HEK293T (cell line): ENCODE measurements around the gene CCL25.

Experiments used
- CTCF ChIA-PET: fragments of 350-600 bp; formaldehyde crosslinking; extraction: SDS; loops from one replicate; lab custom pipeline; 2021; ENCODE audit warnings: antibody characterized with exemption, inconsistent platforms; lab: Yijun Ruan, JAX
- POLR2A ChIA-PET: fragments of 350-600 bp; formaldehyde crosslinking; extraction: SDS; loops from one replicate; lab custom pipeline; 2020; ENCODE audit warnings: antibody characterized with exemption, inconsistent platforms; lab: Yijun Ruan, JAX
- DNase-seq: peaks from one replicate; pipeline ENCODE4 v3.0.0; 2012; ENCODE audit warnings: mixed read lengths; ENCODE audit errors: extremely low spot score
- ARNT ChIP-seq: fragments of 450-650 bp; IDR thresholded peaks from 2 replicates; pipeline ENCODE4 v1.6.1; 2017; ENCODE audit warnings: mild to moderate bottlenecking
- BHLHE40 ChIP-seq: fragments of 450-650 bp; IDR thresholded peaks from 2 replicates; pipeline ENCODE4 v1.6.1; 2016; ENCODE audit warnings: mild to moderate bottlenecking, moderate library complexity, borderline replicate concordance
- CTBP1 ChIP-seq: fragments of 450-650 bp; IDR thresholded peaks from 2 replicates; pipeline ENCODE4 v1.6.1; 2016; ENCODE audit warnings: borderline replicate concordance
- ELF4 ChIP-seq: fragments of 450-650 bp; IDR thresholded peaks from 2 replicates; pipeline ENCODE4 v1.6.1; 2017; ENCODE audit warnings: antibody characterized with exemption
- FOXA1 ChIP-seq: fragments of 450-650 bp; IDR thresholded peaks from 2 replicates; pipeline ENCODE4 v1.6.1; 2016; ENCODE audit warnings: mild to moderate bottlenecking
- FOXK2 ChIP-seq: fragments of 450-650 bp; IDR thresholded peaks from 2 replicates; pipeline ENCODE4 v1.6.1; 2016; ENCODE audit warnings: mild to moderate bottlenecking
- FOXM1 ChIP-seq: fragments of 450-650 bp; IDR thresholded peaks from 2 replicates; pipeline ENCODE4 v1.6.1; 2017; ENCODE audit warnings: mild to moderate bottlenecking, borderline replicate concordance
- HDGF ChIP-seq: fragments of 450-650 bp; IDR thresholded peaks from 2 replicates; pipeline ENCODE4 v1.6.1; 2017; ENCODE audit warnings: antibody characterized with exemption, borderline replicate concordance
- L3MBTL2 ChIP-seq: fragments of 450-650 bp; conservative IDR thresholded peaks from 2 replicates; pipeline ENCODE4 v1.6.1; 2016; ENCODE audit warnings: mild to moderate bottlenecking
- LEF1 ChIP-seq: fragments of 450-650 bp; IDR thresholded peaks from 2 replicates; pipeline ENCODE4 v1.6.1; 2017; ENCODE audit warnings: mild to moderate bottlenecking, borderline replicate concordance
- NFRKB ChIP-seq: fragments of 450-650 bp; IDR thresholded peaks from 2 replicates; pipeline ENCODE4 v1.6.1; 2016; ENCODE audit warnings: mild to moderate bottlenecking, moderate library complexity
- PKNOX1 ChIP-seq: fragments of 450-650 bp; IDR thresholded peaks from 2 replicates; pipeline ENCODE4 v1.6.1; 2016
- SP1 ChIP-seq: fragments of 450-650 bp; IDR thresholded peaks from 2 replicates; pipeline ENCODE4 v1.6.1; 2017
- SUZ12 ChIP-seq: fragments of 450-650 bp; IDR thresholded peaks from 2 replicates; pipeline ENCODE4 v1.6.1; 2016; ENCODE audit warnings: mild to moderate bottlenecking
- TARDBP ChIP-seq: fragments of 450-650 bp; IDR thresholded peaks from 2 replicates; pipeline ENCODE4 v1.6.1; 2016
- ZNF384 ChIP-seq: fragments of 450-650 bp; IDR thresholded peaks from 2 replicates; pipeline ENCODE4 v1.6.1; 2016

CCL25 gene

DNA sequence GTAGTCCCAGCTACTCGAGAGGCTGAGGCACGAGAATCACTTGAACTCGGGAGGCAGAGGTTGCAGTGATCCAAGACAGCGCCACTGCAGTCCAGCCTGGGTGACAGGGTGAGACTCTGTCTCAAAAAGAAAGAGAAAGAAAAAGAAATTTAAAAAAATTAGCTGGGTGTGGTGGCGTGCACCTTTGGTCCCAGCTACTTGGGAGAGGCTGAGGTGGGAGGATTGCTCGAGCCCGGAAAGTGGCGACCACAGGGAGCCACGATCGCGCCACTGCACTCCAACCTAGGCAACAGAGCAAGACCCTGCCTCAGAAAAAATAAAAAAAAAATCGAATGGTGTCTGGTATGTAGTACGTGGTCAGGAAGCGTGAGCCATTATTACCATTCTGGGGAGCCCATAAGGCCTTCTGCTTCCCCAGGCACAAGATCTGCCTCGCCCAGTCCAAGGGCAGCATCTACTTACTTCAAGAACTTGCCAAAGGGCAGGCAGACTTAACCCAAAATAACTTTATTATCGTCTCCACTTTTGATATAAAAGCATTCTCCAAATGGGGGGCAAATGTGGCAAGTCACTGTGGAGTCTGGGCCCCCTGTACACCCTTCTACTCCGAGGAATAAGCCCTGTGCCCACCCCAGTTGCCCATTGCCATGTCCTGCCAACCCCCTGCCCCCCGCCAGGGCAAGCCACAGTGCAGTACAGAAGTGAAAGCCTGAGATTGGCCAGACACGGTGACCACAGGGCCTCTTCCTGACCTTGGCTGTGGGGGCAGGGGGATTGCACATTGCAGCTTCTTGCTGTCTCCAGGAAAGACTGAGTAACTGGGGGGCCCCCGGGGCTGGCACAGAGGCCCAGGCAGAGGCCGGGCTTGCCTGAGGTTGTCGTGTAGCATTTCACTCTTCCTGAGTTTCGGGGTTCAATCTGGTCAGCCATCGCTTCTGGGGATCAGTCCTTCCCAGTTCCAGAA lies 12.6 kb downstream of the CCL25 start:
- ChIA-PET POLR2A (no interaction called here), CTCF (no interaction called here)
- DNase-seq, result no peak
- no peak for TF ChIP-seq ARNT
- no peak for TF ChIP-seq SUZ12
- TF ChIP-seq FOXK2, result no peak
- TF ChIP-seq L3MBTL2, result no peak
- no peak for TF ChIP-seq BHLHE40
- no peak for TF ChIP-seq FOXM1
- no peak for TF ChIP-seq LEF1
- no peak for TF ChIP-seq PKNOX1
- no peak for TF ChIP-seq ELF4
- TF ChIP-seq SP1, result no peak
- TF ChIP-seq HDGF, result no peak
- TF ChIP-seq TARDBP, result no peak
- no peak for TF ChIP-seq FOXA1
- TF ChIP-seq ZNF384, result no peak
- TF ChIP-seq CTBP1, result no peak
- TF ChIP-seq NFRKB, result no peak

DNA sequence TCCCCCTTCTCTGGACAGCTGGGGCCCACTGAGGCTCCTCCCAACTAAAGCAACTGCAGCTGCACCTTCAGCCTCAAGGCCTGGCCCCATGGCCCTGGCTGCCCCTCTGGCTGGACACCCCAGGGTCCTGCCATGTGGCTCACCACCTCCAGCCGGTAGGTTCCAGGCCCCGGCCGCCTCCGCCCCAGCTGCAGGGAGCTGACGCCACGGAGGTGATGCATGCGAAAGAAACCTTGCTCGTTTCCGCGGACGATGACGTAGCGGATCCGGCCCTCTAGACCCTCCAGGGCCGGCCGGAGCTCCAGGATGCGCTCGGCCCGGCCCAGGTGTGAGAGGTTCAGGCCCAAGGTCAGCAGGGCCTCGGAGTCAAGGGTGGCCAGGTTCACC lies 13.3 kb downstream of the CCL25 start:
- DNase-seq, result no peak
- TF ChIP-seq ARNT (no peak), LEF1 (no peak), ELF4 (no peak), CTBP1 (no peak), TARDBP (no peak), ZNF384 (no peak), SUZ12 (no peak), FOXM1 (no peak)
- ChIA-PET CTCF (no interaction called here), POLR2A (no interaction called here)

GRCh38 chr19:8069096-8069973 lies 16.8 kb downstream of the CCL25 start:
- no peak for TF ChIP-seq TARDBP
- TF ChIP-seq SUZ12, result no peak
- TF ChIP-seq ZNF384, result no peak
- TF ChIP-seq L3MBTL2, result no peak
- no peak for TF ChIP-seq FOXA1
- ChIA-PET POLR2A (no interaction called here), CTCF (no interaction called here)
- DNase-seq, result no peak

DNA sequence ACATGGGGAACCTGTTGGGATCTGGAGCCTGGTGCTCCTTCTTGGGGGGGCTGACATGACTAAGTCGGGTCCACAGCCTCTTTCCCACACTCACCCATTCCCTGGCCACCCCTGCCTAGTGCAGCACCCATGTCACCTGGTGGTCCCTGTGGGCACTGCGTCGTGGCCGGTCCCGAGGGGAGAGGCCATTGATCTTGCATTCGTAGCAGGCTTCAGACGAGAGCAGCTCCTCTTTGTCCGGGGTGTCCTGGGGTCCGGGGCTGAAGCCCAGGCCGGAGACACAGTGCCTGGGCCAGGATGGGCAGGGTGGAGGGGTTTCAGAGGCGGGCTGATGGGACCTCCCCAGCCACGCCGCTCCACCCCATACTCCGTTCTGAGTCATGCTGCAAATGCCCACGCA lies 19.4 kb downstream of the CCL25 start:
- ChIA-PET POLR2A (no interaction called here), CTCF (no interaction called here)
- no peak for TF ChIP-seq SUZ12
- no peak for TF ChIP-seq L3MBTL2
- TF ChIP-seq ELF4, result no peak
- no peak for TF ChIP-seq PKNOX1
- TF ChIP-seq LEF1, result no peak
- TF ChIP-seq NFRKB, result no peak
- no peak for TF ChIP-seq HDGF
- no peak for TF ChIP-seq CTBP1
- no peak for TF ChIP-seq FOXM1
- no peak for TF ChIP-seq BHLHE40
- TF ChIP-seq FOXK2, result no peak
- TF ChIP-seq TARDBP, result no peak
- no peak for TF ChIP-seq FOXA1
- DNase-seq, result no peak

DNA sequence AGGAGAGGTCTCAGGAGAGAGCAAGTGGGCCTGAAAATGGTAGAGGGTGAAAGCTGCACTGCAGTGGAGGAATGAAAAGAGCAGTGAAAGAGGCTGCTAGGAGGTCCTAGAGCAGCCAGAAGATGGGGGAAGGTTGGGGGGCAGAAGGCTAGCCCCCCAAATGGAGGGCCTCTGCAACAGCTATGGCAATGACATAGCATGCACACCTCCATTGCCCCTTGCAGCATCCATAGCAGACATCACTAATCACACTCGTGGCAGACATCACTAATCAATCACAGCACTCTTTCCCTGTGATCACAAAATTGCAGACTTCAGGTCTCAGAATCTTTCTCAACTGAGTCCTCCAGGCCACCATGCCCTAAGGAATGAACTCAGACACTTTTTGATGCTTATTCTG lies 21.9 kb downstream of the CCL25 start:
- CTCF ChIA-PET, result no interaction called here
- POLR2A ChIA-PET, result no interaction called here
- DNase-seq, result no peak
- TF ChIP-seq L3MBTL2, result no peak
- no peak for TF ChIP-seq FOXK2
- TF ChIP-seq LEF1, result no peak
- no peak for TF ChIP-seq SUZ12
- TF ChIP-seq SP1, result no peak

GRCh38 chr19:8075158-8076074 lies 22.9 kb downstream of the CCL25 start:
- DNase-seq, result no peak
- ChIA-PET CTCF (no interaction called here), POLR2A (no interaction called here)
- TF ChIP-seq ARNT, result no peak
- TF ChIP-seq SUZ12, result no peak
- no peak for TF ChIP-seq FOXM1
- no peak for TF ChIP-seq L3MBTL2
- no peak for TF ChIP-seq HDGF
- no peak for TF ChIP-seq TARDBP
- TF ChIP-seq LEF1, result no peak
- TF ChIP-seq ELF4, result no peak
- TF ChIP-seq SP1, result no peak
- TF ChIP-seq PKNOX1, result no peak
- TF ChIP-seq CTBP1, result no peak
- TF ChIP-seq ZNF384, result no peak
- no peak for TF ChIP-seq BHLHE40
- TF ChIP-seq NFRKB, result no peak
